ENCODE data around the gene B3GALT6.
"Not testable (repeated sequence)": the region's sequence is repeated elsewhere in the genome, so short reads cannot be mapped to it uniquely, and the experiment has no call there.

Gene B3GALT6

GRCh38 chr1:1232208-1232795, at the start of gene B3GALT6:
B3GALT6 (plus strand) TSS chr1:1232237; CDS start chr1:1232279, 42 bp downstream.
- no peak for DNase-seq (ENCODE audit: low read depth, low spot score)

DNA sequence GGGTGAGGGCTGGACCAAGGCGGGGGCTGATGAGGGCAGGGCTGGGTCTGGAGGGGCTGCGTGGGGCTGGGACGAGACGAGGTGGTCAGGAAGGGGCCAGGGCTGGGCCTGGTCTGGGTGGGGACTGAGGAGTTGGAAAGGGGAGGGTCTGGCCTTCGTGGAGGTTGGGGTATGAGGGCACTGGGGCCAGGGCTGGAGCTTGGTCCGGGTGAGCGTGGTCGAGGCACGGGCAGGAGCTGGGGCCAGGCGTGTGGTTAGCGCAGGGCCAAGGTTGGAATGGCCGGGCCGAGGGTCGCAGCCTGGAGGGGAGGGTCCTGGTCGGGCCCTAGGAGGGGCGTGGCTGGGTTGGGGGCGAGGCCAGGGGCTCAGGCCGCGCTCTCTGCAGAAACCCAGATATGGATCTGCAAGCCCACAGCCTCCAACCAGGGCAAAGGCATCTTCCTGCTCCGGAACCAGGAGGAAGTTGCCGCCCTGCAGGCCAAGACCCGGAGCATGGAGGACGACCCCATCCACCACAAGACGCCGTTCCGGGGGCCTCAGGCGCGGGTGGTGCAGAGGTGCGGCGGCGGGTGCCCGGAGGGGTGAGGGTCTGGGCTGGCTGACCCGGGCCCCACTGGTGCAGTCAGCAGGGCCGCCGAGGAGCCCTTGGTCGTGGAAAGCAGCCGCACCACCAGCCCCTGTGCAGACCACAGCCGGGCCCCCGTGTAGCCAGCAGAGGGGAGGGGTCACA, 49.4 kb upstream of the B3GALT6 start:
- DNase-seq (ENCODE audit: low read depth, low spot score), result no peak

- DNase-seq (ENCODE audit: low read depth, low spot score), result no peak
These were observed 48.8 kb upstream of the B3GALT6 start for GRCh38 chr1:1183221-1183747.

GRCh38 chr1:1183833-1184775, 47.9 kb upstream of the B3GALT6 start:
- no peak for DNase-seq (ENCODE audit: low read depth, low spot score)

- no peak for DNase-seq (ENCODE audit: low read depth, low spot score)
These were observed 46.8 kb upstream of the B3GALT6 start for GRCh38 chr1:1185101-1185765.

GRCh38 chr1:1187938-1188337, 44.1 kb upstream of the B3GALT6 start:
- DNase-seq (ENCODE audit: low read depth, low spot score), result no peak

DNA sequence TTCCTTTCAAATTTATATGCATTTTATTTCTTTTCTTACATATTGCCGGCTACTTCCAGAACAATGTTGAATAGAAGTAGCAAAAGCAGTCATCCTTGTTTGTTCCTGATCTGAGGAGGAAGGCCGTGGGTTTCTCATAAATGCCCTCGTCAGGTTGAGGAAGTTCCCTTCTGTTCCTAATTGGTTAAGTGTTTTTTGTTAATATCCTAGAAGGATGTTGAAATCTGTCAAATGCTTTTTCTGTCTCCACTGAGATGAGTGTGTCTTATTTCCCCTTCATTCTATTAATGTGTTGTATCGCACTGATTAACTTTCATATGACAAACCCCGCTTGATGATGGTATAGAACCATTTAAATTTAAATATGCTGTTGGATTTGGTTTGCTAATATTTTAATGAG, 42.9 kb upstream of the B3GALT6 start:
- DNase-seq (ENCODE audit: low read depth, low spot score), result no peak

DNA sequence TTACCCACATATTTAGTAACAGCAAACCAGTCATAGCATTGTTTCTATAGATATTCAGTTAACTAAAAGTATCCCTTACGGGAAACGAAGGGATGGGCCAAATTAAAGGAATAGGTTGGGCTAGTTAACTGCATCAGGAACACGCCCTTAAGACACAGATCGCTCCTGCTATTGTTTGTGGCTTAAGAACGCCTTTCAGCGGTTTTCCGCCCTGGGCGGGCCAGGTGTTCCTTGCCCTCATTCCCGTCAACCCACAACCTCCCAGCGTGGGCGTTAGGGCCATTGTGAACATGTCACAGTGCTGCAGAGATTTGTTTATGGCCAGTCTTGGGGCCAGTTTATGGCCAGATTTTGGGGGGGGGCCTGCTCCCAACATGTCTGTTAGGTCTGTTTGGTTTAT, 40.3 kb upstream of the B3GALT6 start:
- no peak for DNase-seq (ENCODE audit: low read depth, low spot score)

DNA sequence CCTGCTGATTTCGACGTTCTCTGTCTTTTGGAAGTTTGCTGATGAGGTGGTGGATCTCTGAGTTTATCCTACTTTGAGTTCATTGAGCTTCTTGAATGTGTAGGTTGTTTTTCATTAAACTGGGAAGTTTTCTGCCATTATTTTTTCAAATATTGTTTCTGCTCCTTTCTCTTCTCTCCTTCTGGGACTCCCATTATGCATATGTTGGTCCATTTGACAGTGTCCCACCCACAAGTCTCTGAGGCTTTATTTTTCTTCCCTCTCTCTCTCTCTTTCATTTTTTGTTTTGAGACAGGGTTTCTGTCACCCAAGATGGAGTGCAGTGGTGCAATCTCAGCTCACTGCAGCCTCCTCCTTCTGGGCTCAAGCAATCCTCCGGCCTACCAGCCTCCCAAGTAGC, 37.3 kb upstream of the B3GALT6 start:
- DNase-seq (ENCODE audit: low read depth, low spot score), result no peak

- DNase-seq (ENCODE audit: low read depth, low spot score), result not testable (repeated sequence)
These were observed 36.3 kb upstream of the B3GALT6 start for GRCh38 chr1:1195726-1196125.

GRCh38 chr1:1196431-1197187, 35.4 kb upstream of the B3GALT6 start:
- DNase-seq (ENCODE audit: low read depth, low spot score), result no peak

- DNase-seq (ENCODE audit: low read depth, low spot score), result no peak
These were observed 34.9 kb upstream of the B3GALT6 start for GRCh38 chr1:1197188-1197500.

GRCh38 chr1:1197551-1198422, 34.2 kb upstream of the B3GALT6 start:
- no peak for DNase-seq (ENCODE audit: low read depth, low spot score)

- no peak for DNase-seq (ENCODE audit: low read depth, low spot score)
These were observed 33.5 kb upstream of the B3GALT6 start for GRCh38 chr1:1198423-1199140.

DNA sequence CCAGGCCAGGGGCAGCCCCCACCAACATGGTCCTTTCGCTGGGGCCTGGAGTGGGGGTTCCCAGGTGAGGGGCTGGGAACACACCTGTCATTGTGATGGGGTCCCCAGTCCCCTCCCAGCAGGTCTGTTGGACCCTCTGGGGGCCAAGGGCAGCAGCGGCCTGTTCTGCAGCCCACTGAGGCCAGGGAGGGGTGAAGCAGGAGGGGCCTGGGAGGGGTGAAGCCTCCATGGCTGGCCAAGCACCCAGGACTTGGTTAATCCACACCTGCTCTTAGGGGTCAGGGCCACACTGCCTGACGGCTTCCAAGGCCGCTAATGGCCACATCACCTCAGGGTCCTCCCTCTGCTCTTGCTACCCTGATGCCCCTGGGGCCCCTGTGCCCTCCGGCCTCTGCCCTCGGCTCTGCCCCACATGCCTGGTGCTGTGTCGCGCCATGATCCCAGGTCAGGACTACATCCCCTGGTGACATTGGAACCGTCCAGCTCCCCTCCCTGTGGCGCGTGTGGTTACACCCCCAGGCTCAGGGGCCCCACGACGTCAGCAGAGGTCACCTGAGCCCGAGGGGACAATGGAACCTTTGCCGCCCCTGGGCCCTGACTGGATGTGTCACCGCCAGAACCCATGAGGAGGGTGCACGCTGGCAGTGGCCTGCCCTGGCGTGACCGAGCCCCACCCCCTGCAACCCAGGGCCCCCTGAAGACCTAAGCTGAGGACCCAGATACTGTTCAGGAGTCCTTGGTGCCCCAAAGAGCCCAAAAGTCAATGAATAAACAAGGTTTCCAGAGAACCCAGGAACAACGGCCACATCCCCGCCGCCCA, 32.7 kb upstream of the B3GALT6 start:
- no peak for DNase-seq (ENCODE audit: low read depth, low spot score)

- DNase-seq (ENCODE audit: low read depth, low spot score), result no peak
These were observed 31.8 kb upstream of the B3GALT6 start for GRCh38 chr1:1199961-1200875.

Measured in smooth muscle cell of the brain vasculature (primary cell).